Islet precursor cell (in vitro differentiated cells): ENCODE results near the gene GAGE10.
A peak's percentile ranks its signal among the peaks of the same experiment; 100 is the strongest.

Source experiments
- DNase-seq: peaks from one replicate; pipeline ENCODE4 v3.0.0-alpha.2; 2018

The GAGE10 gene, protein sequence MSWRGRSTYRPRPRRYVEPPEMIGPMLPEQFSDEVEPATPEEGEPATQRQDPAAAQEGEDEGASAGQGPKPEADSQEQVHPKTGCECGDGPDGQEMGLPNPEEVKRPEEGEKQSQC

DNA sequence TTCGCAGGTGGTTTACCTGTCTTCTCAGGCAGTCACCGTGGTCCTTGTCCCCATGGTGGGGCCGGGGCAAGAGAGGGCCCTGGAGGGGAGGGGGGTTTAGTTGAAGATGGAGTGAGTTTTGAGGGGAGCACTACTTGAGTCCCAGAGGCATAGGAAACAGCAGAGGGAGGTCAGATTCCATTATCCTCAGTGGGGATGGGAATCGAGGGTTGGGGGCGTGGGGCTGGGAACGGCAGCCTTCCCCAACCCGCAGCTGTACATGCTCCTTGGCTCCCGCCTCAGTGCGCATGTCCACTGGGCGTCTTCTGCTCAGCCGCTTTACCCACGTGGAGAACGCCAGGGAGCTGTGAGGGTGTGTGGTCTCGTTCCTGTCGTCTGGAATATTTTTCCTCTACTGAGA lies at the start of gene GAGE10:
TSS of gene GAGE10 (plus strand) at position 301 of the 400 bp plus-strand sequence. CDS start 1,214 bp downstream, outside the sequence.
- DNase-seq = no peak

DNA sequence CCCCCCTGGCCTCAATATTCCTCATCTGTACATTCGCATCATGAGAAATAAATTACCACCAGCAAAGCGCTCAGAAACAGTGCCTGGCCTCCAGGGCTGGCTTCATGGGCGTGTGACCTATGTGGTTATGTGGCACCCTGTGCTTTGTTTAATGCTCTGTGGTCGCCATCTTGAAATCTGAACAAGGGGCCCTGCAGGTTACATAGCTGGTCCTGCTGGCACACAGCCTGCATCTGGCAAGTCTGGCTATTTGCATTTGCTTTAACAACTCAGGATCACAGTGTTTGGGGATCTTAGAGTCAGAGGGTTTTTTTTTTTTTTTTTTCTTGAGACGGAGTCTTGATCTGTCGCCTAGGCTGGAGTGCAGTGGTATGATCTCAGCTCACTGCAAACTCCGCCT lies 48.8 kb upstream of the GAGE10 start:
- DNase-seq = no peak

DNA sequence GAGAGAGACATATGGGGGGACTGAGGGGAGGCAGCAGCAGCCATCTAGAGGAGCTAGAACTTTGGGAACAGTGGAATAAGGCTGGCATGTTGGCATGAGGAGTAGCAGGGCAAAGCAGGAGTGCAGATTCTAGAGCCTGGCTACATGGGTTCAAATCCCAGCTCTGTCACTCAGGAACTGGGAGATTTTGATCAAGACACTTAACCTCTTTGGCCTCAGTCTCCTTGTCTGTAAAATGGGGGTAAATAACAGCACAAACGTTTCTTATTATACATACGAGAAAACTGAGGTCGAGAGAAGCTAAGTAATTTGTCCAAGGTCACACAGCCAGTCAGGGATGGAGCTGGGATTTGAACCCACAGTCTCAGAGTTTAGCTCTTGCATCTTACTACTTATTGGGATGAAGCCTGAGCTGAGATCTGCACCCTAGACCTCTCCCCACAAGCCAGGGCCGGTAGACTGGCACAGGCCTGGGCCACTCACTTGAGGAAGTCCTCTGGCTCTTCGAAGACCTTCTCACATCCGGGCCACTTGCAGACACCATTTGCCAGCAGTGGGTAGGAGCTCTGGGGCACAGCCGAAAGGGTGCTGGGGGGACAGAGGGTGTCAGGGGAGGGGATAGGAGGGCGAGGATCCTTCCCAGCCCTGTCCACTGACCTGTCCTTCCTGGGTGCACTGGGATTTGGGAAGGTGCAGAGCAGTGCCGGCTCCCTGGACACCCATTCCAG lies 47.0 kb upstream of the GAGE10 start:
- DNase-seq = no peak

DNA sequence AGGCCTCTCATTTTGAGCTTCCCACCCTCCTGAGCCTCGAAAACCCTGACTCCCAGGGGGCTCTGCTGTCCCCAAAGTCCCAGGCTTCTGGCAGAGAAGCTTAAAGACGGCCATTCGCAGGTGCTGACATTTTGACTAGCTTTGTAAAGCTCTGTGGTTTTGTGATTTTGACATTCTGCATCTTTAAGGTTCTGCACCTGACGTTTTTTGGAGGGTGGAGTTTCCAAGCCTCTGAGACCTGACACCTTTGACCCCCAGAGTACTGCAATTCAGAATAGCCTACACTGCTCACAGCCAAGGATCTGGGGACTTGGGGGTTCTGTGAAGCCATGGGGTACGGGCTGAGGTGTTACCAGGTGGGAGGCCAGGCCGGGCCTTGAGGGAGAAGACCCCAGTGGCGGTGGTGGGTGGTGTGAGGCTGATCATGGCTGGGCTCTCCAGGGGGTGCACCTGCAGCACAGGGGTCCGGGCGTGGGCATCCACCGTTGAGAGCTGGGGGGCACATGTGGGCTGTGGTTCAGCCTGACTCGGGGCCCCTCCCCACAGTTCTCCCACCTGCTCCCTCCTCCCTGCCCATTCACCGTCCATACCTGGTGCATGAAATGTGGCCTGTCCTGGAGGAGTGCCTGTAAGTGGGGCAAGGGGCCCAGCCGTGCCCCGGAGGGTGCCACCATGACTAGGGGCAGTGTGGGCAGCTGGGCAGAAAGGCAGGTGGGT lies 46.2 kb upstream of the GAGE10 start:
- DNase-seq = no peak

DNA sequence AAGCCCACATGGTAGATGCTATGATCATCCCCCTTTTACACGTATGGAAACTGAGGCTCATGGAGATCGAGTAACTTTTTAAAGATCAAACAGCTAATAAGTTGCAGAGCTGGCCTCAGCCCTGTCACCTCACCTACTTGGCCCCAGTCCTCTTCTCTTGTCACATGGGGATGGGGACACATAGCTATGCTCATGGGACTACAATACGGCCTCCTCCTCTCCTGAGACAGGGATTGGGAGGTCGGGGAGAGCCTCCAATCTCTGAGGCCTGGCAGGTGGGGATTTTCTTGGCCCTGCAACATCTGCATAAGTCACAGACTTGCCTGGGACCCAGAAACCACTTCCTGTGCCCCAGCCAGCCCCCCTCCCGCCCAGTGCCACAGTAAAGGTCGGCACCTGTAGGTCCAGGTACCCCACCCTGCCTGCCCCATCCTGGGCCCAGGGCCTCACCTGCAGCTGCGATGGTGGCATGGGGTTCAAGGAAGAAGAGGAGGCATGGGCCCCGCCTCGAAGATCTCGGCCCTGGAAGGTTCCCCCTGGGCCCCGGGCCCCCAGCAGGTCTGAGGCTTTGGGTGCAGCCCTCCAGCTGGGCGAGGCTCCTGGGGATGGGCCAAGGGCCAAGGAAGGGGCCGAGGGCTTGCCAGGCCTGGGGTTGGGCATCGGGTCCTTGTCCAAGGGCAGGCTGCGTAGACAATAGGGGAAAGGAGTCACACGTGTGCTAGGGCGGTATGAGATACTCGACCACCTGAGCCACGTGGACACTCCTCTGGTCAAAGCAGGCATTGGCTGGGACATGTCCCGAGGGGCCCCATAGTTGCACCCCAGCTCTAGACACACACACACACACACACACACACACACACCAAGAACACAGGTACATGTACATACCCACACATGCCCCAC lies 45.3 kb upstream of the GAGE10 start:
- no peak for DNase-seq

DNA sequence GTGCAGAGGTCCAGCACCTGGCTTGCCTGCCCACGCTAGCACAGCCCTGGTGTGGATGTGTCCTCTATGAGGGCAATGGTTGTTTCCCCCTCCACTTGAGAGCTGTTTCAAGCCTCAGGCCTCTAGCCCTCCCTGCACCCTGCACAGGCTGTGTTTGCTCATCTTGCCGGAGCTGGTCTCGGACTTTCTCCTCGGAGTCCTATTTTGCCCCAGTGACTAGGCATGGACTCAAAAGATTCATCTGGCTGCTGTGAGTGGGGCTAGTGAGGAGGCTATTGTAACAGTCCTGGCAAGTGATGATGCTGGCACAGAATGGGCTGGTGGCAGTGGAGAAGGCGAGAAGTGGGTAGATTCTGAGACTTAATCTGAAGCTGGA lies 44.7 kb upstream of the GAGE10 start:
- DNase-seq = no peak

DNA sequence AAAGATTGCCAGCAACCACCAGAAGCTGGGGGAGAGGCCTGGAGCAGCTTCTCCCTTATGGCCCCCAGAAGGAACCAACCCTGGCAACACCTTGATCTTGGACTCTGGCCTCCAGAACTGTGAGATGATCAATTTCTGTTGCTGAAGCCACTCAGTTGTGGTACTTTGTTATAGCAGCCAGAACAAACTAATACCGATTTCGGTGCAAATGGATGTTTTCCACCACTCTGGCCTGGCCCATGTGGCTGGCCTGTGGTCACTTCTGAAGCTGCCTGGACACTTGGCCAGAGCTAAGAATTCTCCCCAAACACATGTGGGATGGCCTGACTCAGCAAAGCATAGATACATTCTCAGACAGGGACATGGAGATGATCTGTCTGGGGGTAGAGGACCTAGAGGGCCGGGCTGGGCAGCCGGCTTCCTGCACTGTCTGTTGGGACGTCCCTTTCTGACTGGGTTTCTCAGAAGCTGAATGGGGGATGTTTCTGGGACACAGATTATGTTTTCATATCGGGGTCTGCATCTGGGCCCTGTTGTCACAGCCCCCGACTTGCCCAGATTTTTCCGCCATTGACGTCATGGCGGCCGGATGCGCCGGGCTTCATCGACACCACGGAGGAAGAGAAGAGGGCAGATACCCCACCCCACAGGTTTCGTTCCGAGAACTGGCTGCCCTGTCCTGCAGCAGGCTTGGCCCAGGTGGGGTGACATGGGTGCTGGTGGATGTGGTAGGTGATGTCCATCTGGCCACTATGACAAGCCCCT lies 43.0 kb upstream of the GAGE10 start:
- DNase-seq = no peak

DNA sequence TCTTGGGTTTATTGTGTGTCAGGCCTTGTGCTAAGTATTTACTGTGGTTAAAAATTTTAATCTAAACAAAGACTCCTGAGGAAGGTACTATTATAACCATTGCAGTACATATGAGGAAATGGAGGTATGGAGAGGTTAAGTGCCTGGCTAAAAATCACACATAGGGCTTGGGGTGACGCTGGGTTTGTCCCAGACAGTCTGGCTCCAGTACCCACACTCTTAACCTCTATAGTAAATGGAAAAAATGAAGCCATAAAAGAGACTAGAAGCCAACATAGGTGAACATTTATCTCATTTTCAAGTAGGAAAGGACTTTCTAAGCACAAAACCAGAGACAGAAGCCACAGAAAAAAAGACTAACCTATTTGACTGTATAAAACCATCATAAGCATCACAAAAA lies 40.8 kb upstream of the GAGE10 start:
- DNase-seq = no peak

DNA sequence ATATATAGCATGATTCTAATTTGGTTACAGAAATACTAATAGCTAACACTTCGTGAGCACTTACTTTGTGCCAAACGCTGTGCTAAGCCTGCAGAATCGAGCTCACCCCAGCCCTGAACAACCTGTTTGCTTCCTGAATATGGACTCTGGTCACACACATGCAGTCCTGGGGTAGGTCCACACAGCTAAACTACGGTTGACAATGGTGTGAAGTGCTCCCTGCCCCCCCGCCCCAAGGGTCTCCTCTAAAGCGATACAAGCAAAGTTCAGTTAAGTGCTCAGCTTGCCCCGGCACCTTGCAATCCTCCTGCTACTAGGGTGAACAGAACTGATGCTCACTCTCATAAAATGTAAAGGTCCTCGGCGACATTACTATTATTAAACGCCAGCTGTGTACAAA lies 39.8 kb upstream of the GAGE10 start:
- no peak for DNase-seq

DNA sequence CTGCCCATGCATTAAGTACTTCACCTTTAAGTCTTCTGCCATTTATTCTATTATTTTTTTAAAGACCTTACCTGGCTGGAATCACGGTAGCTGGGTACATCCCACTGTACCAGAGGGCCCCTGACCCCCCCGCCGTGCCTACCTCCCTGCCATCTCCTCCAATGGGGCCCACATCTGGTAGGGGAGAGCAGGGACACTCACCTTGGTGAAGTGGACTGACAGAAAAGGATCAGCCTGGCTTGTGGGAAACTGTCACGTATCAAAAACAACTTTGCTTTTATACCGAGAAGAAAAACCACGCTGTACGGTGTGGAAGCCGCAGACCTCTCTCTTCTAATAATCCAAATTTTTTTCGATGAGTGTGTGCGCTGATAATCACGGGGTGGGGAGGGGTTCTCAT lies 39.0 kb upstream of the GAGE10 start, which contains the start of gene FOXP3:
TSS of gene FOXP3 (minus strand) at position 251 of the 400 bp plus-strand sequence. CDS start 6,205 bp downstream, outside the sequence.
- no peak for DNase-seq

DNA sequence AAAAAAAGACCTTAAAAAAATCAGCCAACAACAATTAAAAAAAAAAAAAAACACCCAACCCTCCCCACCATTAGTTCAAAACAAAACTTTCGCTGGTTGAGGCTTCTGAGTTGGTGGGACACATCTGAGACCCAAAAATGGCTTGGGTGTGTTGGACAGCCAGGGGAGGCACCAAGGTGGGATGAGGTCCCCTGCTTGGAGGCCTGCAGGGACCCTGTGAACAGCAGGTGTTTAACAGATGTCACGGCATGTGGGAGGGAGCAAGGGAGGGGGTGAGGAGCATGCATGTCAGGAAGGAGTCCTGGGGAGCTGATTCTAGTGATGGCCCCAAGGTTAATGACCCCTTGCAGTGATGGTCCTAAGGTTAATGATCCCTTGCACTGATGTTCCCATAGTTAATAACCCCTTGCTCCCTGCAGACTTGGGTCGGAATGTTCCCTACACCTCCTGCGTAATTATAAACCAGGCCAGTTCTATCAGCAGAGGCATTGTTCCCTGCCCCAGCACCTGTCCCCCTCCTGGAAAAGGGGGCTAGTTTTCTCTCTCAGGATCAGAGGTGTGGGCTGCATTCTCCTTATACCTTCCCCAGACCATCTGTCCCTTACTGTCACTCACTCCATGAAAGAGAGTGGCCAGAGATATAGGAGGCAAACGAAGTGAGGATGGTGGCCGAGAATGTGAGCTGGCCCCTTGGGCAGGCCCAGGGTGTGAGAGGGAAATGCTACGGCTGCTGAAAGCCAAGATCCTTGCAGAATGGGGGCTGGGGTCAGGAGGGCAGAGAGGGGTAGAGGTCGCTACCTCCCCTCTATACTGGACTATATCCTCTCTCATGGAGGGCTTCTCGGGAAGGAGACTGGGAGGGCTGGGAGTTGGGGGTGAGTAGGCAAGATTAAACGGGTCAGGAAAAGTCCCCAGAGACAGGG lies 36.7 kb upstream of the GAGE10 start:
- no peak for DNase-seq

DNA sequence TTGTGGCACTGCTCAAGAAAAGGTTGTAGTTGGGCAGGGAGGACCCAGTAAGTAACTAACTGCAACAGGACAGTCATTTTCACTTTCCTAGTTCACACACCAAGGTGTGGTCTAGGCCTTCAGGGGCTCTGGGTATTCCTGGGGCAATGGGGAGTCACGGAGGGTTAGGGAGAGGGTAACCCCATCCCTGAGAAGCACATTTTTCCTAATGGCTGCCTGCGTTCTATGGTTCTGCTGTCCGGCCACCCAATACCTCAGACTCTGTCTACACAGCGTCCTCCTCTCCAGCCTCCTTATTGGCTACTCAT lies 34.8 kb upstream of the GAGE10 start:
- no peak for DNase-seq

DNA sequence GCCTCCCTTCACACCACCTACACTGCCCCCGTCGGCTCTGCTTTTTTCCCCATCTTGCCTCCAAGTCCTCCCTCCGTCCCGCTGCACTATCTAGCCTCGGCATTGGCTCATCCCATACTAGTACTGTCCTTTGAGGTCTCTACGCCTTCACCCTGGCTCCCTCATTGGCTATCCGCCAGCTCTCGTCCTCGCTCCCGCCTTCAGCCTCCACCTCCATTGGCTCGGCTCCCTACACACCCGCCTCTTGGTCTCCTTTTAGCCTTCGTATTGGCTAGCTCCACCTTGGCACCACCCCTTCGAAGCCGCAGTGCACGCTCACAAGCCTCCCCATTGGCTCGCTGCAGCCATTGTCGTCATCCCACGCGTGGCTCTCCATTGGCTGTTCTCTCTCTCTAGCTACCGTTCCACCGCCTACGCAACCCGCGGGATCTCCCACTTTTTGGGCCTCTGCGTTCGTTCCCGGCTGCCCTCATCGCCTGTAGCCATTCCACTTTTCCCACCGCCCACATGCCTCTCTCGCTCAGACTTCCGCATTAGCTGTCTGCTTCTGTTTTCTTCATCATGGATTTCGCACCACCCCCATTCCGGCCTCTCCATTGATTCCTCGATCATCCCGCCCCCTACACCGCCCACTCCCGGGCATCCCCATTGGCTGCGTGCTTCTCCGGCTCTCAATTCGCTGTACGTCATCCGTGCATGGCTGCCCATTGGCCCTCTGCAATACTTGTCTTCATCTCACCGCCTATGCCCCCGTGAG lies 34.3 kb upstream of the GAGE10 start:
- peak; percentile 98 for DNase-seq

DNA sequence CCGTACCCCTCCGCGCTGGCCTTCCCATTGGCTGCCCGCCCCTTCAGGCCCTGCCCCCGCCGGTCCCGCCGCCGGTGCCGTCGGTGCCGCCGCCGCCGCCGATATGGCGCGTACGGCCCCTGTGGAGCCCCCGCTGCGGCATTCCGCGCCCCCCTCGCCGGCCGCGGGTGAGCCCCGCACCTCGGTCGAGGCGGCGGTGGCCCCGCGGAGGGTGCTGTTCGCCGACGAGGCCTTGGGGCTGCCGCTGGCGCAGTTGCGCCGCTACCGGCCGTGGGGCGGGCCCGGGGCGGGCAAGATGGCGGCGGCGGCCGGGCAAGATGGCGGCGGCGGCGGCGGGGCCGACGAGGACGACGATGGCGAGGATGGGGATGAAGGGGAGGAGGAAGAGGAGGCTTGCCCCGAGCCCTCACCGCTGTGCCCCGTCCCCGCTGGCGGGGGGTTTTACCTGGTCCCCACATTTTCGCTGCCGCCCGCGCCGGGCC lies 33.6 kb upstream of the GAGE10 start, which contains the start of gene PPP1R3F:
TSS of gene PPP1R3F (plus strand) at position 27 of the 482 bp plus-strand sequence. CDS start at position 104, 77 bp downstream.
- DNase-seq = no peak

DNA sequence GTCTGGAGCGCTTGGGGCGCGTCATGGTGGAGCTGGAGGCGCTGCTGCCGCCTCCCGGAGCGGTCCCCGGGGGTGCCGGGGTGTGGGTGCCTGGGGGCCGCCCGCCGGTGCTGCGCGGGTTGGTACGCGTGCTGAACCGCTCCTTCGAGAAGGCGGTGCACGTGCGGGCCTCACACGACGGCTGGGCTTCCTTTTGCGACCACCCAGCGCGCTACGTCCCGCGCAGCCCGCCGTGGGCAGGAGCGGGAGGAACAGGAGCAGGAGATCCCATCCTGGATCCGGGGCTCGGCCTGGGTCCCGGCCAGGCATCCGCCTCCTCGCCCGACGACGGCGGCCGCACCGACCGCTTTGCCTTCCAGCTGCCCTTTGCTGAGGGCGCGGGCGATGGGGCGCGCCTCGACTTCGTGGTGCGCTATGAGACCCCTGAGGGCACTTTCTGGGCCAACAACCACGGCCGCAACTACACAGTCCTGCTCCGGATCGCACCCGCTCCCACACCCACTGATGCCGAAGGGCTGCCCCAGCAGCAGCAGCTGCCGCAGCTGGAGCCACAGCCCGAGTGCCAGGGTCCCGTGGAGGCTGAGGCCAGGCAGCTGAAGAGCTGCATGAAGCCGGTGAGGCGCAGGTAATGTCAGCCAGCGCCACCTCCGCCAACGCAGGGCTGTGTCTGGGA lies 33.1 kb upstream of the GAGE10 start:
- DNase-seq = no peak

DNA sequence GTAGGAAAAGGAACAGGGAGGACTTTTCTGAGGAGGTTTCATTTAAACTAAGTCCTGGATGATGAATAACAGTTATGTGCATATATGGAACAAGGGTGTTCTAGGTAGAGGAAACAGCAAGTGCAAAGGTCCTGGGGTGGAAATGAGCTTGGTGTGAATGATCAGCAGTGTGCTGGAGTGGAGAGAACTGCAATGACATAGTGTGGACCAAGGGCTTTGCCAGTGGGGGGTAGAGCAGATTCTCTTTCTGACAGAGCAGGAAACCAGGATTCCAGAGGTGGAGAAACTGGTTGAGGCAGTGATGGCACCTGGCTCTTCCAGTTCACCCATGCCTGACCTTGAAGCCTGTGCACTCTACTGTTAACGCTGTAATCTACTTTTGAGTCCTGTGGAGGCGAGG lies 32.1 kb upstream of the GAGE10 start:
- DNase-seq = no peak

DNA sequence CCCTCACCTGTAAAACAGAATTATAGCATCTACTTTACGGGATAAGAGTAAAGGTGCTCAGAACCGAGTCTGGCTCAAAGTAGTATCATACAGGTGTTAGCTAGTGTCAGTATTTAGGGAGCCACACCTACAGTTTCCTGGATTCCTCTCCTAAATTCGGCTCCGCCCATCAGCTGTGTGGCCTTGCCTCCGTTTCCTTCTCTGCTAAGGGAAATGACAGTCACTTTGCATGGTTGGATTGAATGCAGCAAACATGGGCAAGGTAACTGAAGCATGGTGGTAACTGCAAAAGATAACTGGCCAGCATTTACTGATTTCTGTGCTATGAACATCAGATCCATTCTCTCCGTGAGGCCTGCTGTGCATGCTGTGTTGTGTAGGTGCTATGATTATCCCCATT lies 31.0 kb upstream of the GAGE10 start:
- peak; percentile 9 for DNase-seq

DNA sequence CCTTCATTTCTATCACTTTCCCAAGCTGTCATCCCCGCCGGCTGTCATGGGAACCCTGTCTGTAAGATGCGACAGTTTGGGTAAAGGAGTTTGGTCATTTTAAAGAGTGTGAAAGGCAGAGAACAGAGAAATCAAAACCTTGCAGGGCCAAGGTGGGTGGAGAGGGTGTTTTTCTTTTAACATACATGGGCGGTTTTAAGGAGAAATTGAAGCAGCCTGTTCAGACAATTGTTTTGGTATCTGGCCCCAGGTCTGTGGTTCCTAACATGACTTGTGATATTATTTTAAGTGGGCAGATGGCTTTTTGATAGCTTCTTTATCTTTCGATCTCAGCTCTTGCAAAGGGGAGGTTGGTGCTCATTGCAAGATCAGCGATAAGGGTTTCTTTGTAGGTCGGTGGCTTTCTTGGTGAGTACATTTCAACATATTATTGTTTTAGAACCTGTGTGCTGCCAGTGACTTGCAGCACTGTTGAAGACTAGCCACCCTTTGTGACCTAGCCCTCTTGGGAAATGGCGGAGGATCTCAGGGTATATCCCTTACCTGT lies 30.2 kb upstream of the GAGE10 start:
- peak; percentile 5 for DNase-seq

DNA sequence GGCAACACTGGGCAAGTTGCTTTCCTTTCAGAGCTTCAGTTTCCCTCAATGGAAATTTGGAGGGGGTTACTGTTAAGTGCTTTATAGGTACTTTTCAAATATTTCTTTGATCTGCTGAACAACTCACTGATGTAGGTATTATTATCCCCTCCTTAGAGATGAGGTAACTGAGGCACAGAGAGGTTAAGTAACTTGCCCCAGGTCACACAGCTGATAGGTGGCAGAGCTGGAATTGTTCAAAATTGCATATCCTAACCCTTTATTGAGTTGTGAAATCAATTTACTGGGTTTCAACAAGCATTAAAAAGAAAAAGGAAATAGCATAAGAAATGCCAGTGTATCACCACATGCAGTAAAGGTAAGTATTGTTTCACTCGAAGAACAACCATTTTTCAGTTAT lies 27.2 kb upstream of the GAGE10 start:
- DNase-seq = no peak
